ENCODE results near the gene AMD1. TPM values are rescaled to one million over a fixed set of nuclear protein-coding genes. Genes with fewer than 3 reads are reported as not detected.

The AMD1 gene
- total RNA-seq, 4 donors from 2014 or later: 75.8 to 121 (median 101) TPM

GRCh38 chr6:110859335-110859792, 15.2 kb upstream of the AMD1 start:
- Histone ChIP-seq H3K27ac (no peak overlapping the region), H3K4me3 (no peak overlapping the region), H3K27me3 (no peaks in the 10 kb centered on the region), H3K9me3 (no peaks in the 10 kb centered on the region), H3K36me3 (no peaks in the 10 kb centered on the region), H3K4me1 (no peaks in the 10 kb centered on the region)
- no peak for TF ChIP-seq POLR2A (IDR thresholded peaks at IDR 0.05)
- TF ChIP-seq, protein P1, sequence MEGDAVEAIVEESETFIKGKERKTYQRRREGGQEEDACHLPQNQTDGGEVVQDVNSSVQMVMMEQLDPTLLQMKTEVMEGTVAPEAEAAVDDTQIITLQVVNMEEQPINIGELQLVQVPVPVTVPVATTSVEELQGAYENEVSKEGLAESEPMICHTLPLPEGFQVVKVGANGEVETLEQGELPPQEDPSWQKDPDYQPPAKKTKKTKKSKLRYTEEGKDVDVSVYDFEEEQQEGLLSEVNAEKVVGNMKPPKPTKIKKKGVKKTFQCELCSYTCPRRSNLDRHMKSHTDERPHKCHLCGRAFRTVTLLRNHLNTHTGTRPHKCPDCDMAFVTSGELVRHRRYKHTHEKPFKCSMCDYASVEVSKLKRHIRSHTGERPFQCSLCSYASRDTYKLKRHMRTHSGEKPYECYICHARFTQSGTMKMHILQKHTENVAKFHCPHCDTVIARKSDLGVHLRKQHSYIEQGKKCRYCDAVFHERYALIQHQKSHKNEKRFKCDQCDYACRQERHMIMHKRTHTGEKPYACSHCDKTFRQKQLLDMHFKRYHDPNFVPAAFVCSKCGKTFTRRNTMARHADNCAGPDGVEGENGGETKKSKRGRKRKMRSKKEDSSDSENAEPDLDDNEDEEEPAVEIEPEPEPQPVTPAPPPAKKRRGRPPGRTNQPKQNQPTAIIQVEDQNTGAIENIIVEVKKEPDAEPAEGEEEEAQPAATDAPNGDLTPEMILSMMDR (IDR thresholded peaks at IDR 0.05): no peak
- intact Hi-C loops (cut with DNase I; ENCODE audit: low total_unique reads): no loop called here
- DNase-seq: no peak

DNA sequence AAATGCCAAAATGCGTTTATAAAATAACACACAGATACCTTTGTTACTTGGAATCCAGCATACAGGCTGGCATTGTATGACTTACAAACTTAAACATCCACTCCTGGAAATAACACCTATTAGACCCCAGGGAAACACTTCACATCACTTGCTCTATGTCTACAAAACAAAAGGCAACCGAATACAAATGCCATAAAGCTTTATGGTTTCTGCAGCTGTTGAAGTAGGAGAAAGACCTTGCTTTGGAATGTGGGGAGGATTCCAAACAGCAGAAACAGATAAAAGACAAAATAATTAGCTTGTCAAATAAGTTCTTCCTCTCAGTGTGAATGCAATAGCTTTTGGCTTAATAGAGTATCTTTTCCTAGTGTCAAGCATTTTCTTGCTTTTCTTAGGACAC, 9.8 kb upstream of the AMD1 start:
- Histone ChIP-seq H3K9me3 (no peaks in the 10 kb centered on the region), H3K4me1 (no peaks in the 10 kb centered on the region), H3K27me3 (no peaks in the 10 kb centered on the region), H3K4me3 (no peak overlapping the region), H3K36me3 (no peaks in the 10 kb centered on the region), H3K27ac (no peak overlapping the region)
- DNase-seq: no peak
- intact Hi-C loops (cut with DNase I; ENCODE audit: low total_unique reads): no loop called here
- TF ChIP-seq, protein P1 (IDR thresholded peaks at IDR 0.05): no peak
- no peak for TF ChIP-seq POLR2A (IDR thresholded peaks at IDR 0.05)

DNA sequence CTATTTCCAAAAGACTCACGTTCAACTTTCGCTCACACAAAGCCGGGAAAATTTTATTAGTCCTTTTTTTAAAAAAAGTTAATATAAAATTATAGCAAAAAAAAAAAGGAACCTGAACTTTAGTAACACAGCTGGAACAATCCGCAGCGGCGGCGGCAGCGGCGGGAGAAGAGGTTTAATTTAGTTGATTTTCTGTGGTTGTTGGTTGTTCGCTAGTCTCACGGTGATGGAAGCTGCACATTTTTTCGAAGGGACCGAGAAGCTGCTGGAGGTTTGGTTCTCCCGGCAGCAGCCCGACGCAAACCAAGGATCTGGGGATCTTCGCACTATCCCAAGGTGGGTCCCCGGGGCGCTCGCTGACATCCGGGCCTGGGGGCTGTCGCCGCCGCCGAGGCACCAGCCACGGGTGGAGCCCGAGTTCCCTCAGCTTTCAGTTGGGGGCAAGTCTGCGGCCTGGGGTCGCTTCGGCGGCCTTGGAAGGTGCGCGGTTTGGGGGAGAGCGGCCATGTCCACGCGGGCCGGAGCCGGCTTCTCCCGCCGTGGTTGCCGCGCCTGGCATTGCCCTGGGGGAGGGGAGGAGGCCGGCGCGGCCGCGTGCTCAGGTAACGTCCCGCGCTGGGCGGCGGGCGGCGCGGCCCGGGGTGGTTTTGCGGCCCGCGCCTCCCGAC, 429 bp downstream of the AMD1 start:
- H3K27me3 ChIP-seq: no peaks in the 10 kb centered on the region
- H3K36me3 ChIP-seq: no peaks in the 10 kb centered on the region
- peaks cover 10 to 11% of the 10 kb centered on the region in 2 donors for H3K4me1 ChIP-seq
- H3K27ac ChIP-seq: peak overlapping the region; percentile 85 to 93
- TF ChIP-seq, protein P1 (IDR thresholded peaks at IDR 0.05): no peak
- TF ChIP-seq POLR2A (IDR thresholded peaks at IDR 0.05): no peak
- intact Hi-C loops (cut with DNase I; ENCODE audit: low total_unique reads): loop anchor here (10.0 kb wide), 1 partner anchor 60 kb away; the partner anchor contains the start of gene CDK19
- peak in 1 of 2 donors; percentile 49 for DNase-seq
- peak overlapping the region; percentile 84 to 93 for H3K4me3 ChIP-seq
- no peaks in the 10 kb centered on the region for H3K9me3 ChIP-seq

DNA sequence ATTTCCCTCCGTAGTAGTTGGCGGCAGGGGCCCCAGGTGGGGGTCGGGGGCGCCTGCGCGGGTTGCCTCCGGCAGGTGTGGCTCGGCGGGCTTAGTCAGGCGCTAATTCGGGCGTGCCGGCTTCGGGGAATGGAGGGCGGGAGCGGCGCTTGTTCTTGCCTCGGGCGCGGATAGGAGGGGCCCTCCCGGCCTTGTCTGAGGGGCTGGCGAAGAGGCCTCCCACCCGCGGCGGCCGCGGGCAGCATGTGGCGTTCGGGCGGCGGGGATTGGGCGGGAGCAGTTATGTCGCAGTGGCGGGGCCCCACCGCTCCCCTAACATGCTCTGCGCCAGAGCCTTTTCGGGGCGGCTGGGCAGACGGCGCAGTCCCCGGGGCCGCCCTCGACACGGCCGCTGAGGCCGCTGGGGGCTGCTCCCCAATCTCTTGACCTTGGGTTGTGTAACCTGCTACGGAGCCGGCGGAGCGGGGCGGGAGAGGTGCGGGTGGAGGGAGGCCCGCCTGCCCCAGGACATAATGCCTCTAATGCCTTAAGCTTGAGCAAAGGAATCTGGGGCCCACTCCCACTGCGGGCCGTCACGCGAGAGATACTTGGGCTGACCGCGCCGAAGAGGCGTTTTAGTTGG, 1.1 kb downstream of the AMD1 start:
- Histone ChIP-seq H3K4me3 (peak overlapping the region; percentile 84 to 93), H3K27me3 (no peaks in the 10 kb centered on the region), H3K9me3 (no peaks in the 10 kb centered on the region), H3K36me3 (no peaks in the 10 kb centered on the region), H3K27ac (peak overlapping the region; percentile 85 to 93), H3K4me1 (peaks cover 10 to 11% of the 10 kb centered on the region in 2 donors)
- intact Hi-C loops (cut with DNase I; ENCODE audit: low total_unique reads): loop anchor here (10.0 kb wide), 1 partner anchor 61 kb away; the partner anchor contains the start of gene CDK19
- TF ChIP-seq, protein P1 (IDR thresholded peaks at IDR 0.05): no peak
- no peak for TF ChIP-seq POLR2A (IDR thresholded peaks at IDR 0.05)
- DNase-seq: peak; percentile 41 to 50

All from uterus (tissue), 4 donors.